ENCODE measurements around the gene KLF11. TPM values are rescaled to one million over a fixed set of nuclear protein-coding genes. Genes with fewer than 3 reads are reported as not detected.

KLF11 gene
- 1 to 10 TPM; 3.8 to 6.1 TPM for total RNA-seq

- Mint-ChIP-seq H3K4me1 (ENCODE audit: low read depth in 2 of 2) (peaks cover 23 to 29% of the 10 kb centered on the region in 2 donors), H3K4me3 (peak within 1 kb of the TSS; percentile 92), H3K27ac (peak within 1 kb of the TSS; percentile 92 to 95), H3K9me3 (no peaks in the 10 kb centered on the region), H3K27me3 (no peaks in the 10 kb centered on the region), H3K36me3 (no peaks in the 10 kb centered on the region)
- ATAC-seq (peak; percentile 86 to 90), DNase-seq (ENCODE audit: low spot score) (peak; percentile 90)
Measured at GRCh38 chr2:10043256-10043905, at the start of gene KLF11. Gene KLF11, plus strand, starts transcription at chr2:10043550. Its CDS starts 167 bp downstream, at chr2:10043717.

GRCh38 chr2:9994462-9994861 is 48.9 kb upstream of the KLF11 start:
- H3K27ac Mint-ChIP-seq = peak overlapping the region in 1 of 2 donors; percentile 35
- H3K27me3 Mint-ChIP-seq = no peaks in the 10 kb centered on the region
- DNase-seq (ENCODE audit: low spot score) (no peak), ATAC-seq (no peak)
- H3K36me3 Mint-ChIP-seq = no peaks in the 10 kb centered on the region
- peaks cover 0 to 4% of the 10 kb centered on the region in 2 donors for H3K4me1 Mint-ChIP-seq (ENCODE audit: low read depth in 2 of 2)
- H3K4me3 Mint-ChIP-seq = no peak overlapping the region
- H3K9me3 Mint-ChIP-seq = no peaks in the 10 kb centered on the region

- DNase-seq (ENCODE audit: low spot score) = no peak
- peaks cover 0 to 4% of the 10 kb centered on the region in 2 donors for H3K4me1 Mint-ChIP-seq (ENCODE audit: low read depth in 2 of 2)
- no peaks in the 10 kb centered on the region for H3K36me3 Mint-ChIP-seq
- ATAC-seq = no peak
- no peaks in the 10 kb centered on the region for H3K27me3 Mint-ChIP-seq
- H3K4me3 Mint-ChIP-seq = no peak overlapping the region
- peak overlapping the region in 1 of 2 donors; percentile 35 for H3K27ac Mint-ChIP-seq
- H3K9me3 Mint-ChIP-seq = no peaks in the 10 kb centered on the region
Measured at GRCh38 chr2:9995059-9995458, 48.3 kb upstream of the KLF11 start.

GRCh38 chr2:9996321-9996720 is 47.0 kb upstream of the KLF11 start:
- Mint-ChIP-seq H3K27me3 (no peaks in the 10 kb centered on the region), H3K4me1 (ENCODE audit: low read depth in 2 of 2) (peaks cover 0 to 4% of the 10 kb centered on the region in 2 donors), H3K9me3 (no peaks in the 10 kb centered on the region), H3K36me3 (no peaks in the 10 kb centered on the region), H3K27ac (no peak overlapping the region), H3K4me3 (no peak overlapping the region)
- ATAC-seq (no peak), DNase-seq (ENCODE audit: low spot score) (no peak)

GRCh38 chr2:9997936-9998335 is 45.4 kb upstream of the KLF11 start:
- Mint-ChIP-seq H3K27me3 (no peaks in the 10 kb centered on the region), H3K36me3 (no peaks in the 10 kb centered on the region), H3K4me1 (ENCODE audit: low read depth in 2 of 2) (peaks cover 0 to 4% of the 10 kb centered on the region in 2 donors), H3K9me3 (no peaks in the 10 kb centered on the region), H3K27ac (no peak overlapping the region), H3K4me3 (no peak overlapping the region)
- DNase-seq (ENCODE audit: low spot score) (no peak), ATAC-seq (no peak)

GRCh38 chr2:9998916-9999654 is 44.3 kb upstream of the KLF11 start:
- Mint-ChIP-seq H3K27me3 (no peaks in the 10 kb centered on the region), H3K9me3 (no peaks in the 10 kb centered on the region), H3K4me3 (no peak overlapping the region), H3K4me1 (ENCODE audit: low read depth in 2 of 2) (peaks cover 0 to 4% of the 10 kb centered on the region in 2 donors), H3K27ac (no peak overlapping the region), H3K36me3 (no peaks in the 10 kb centered on the region)
- DNase-seq (ENCODE audit: low spot score) (no peak), ATAC-seq (no peak)

- Mint-ChIP-seq H3K36me3 (no peaks in the 10 kb centered on the region), H3K9me3 (no peaks in the 10 kb centered on the region), H3K4me1 (ENCODE audit: low read depth in 2 of 2) (peaks cover 0 to 4% of the 10 kb centered on the region in 2 donors), H3K27me3 (no peaks in the 10 kb centered on the region), H3K4me3 (no peak overlapping the region), H3K27ac (no peak overlapping the region)
- no peak for ATAC-seq
- DNase-seq (ENCODE audit: low spot score) = no peak
Measured at GRCh38 chr2:9999693-10000092, 43.7 kb upstream of the KLF11 start.

- H3K27me3 Mint-ChIP-seq = no peaks in the 10 kb centered on the region
- no peak overlapping the region for H3K4me3 Mint-ChIP-seq
- no peaks in the 10 kb centered on the region for H3K4me1 Mint-ChIP-seq (ENCODE audit: low read depth in 2 of 2)
- H3K36me3 Mint-ChIP-seq = no peaks in the 10 kb centered on the region
- no peak for ATAC-seq
- no peaks in the 10 kb centered on the region for H3K9me3 Mint-ChIP-seq
- no peak overlapping the region for H3K27ac Mint-ChIP-seq
- no peak for DNase-seq (ENCODE audit: low spot score)
Measured at GRCh38 chr2:10000541-10000940, 42.8 kb upstream of the KLF11 start.

GRCh38 chr2:10001586-10001985 is 41.8 kb upstream of the KLF11 start:
- Mint-ChIP-seq H3K4me3 (no peak overlapping the region), H3K9me3 (no peaks in the 10 kb centered on the region), H3K27me3 (no peaks in the 10 kb centered on the region), H3K36me3 (no peaks in the 10 kb centered on the region), H3K27ac (no peak overlapping the region), H3K4me1 (ENCODE audit: low read depth in 2 of 2) (peaks cover 0 to 1% of the 10 kb centered on the region in 2 donors)
- DNase-seq (ENCODE audit: low spot score) (no peak), ATAC-seq (no peak)

GRCh38 chr2:10002109-10002508 is 41.2 kb upstream of the KLF11 start:
- H3K36me3 Mint-ChIP-seq = no peaks in the 10 kb centered on the region
- H3K4me3 Mint-ChIP-seq = no peak overlapping the region
- H3K4me1 Mint-ChIP-seq (ENCODE audit: low read depth in 2 of 2) = peaks cover 0 to 3% of the 10 kb centered on the region in 2 donors
- no peaks in the 10 kb centered on the region for H3K9me3 Mint-ChIP-seq
- DNase-seq (ENCODE audit: low spot score) (no peak), ATAC-seq (no peak)
- H3K27me3 Mint-ChIP-seq = no peaks in the 10 kb centered on the region
- H3K27ac Mint-ChIP-seq = no peak overlapping the region

GRCh38 chr2:10002681-10003080 is 40.7 kb upstream of the KLF11 start:
- ATAC-seq (no peak), DNase-seq (ENCODE audit: low spot score) (no peak)
- peaks cover 0 to 3% of the 10 kb centered on the region in 2 donors for H3K4me1 Mint-ChIP-seq (ENCODE audit: low read depth in 2 of 2)
- H3K27me3 Mint-ChIP-seq = peaks cover 0 to 3% of the 10 kb centered on the region in 2 donors
- no peaks in the 10 kb centered on the region for H3K36me3 Mint-ChIP-seq
- H3K27ac Mint-ChIP-seq = no peak overlapping the region
- H3K9me3 Mint-ChIP-seq = no peaks in the 10 kb centered on the region
- H3K4me3 Mint-ChIP-seq = no peak overlapping the region

GRCh38 chr2:10003206-10004125 is 39.9 kb upstream of the KLF11 start:
- Mint-ChIP-seq H3K4me1 (ENCODE audit: low read depth in 2 of 2) (peaks cover 0 to 3% of the 10 kb centered on the region in 2 donors), H3K4me3 (no peak overlapping the region), H3K27me3 (peaks cover 0 to 3% of the 10 kb centered on the region in 2 donors), H3K27ac (no peak overlapping the region), H3K36me3 (no peaks in the 10 kb centered on the region), H3K9me3 (no peaks in the 10 kb centered on the region)
- DNase-seq (ENCODE audit: low spot score) = no peak
- no peak for ATAC-seq

- H3K9me3 Mint-ChIP-seq = no peaks in the 10 kb centered on the region
- DNase-seq (ENCODE audit: low spot score) (no peak), ATAC-seq (no peak)
- H3K36me3 Mint-ChIP-seq = no peaks in the 10 kb centered on the region
- H3K4me3 Mint-ChIP-seq = no peak overlapping the region
- peaks cover 0 to 3% of the 10 kb centered on the region in 2 donors for H3K4me1 Mint-ChIP-seq (ENCODE audit: low read depth in 2 of 2)
- no peak overlapping the region for H3K27ac Mint-ChIP-seq
- peaks cover 0 to 3% of the 10 kb centered on the region in 2 donors for H3K27me3 Mint-ChIP-seq
Measured at GRCh38 chr2:10004401-10004800, 38.9 kb upstream of the KLF11 start.

All from natural killer cell treated with Interleukin-12 subunit alpha and Interleukin-12 subunit beta and Interleukin-15 and Interleukin-18, amount 100 ng/mL, for 72 hours (primary cell).